GM10266 (cell line): ENCODE data around the gene PRCP.

Experiments used
- DNase-seq: peaks from one replicate; pipeline ENCODE4 v3.0.0; 2012; ENCODE audit errors: extremely low spot score
- CTCF ChIP-seq: IDR thresholded peaks from 2 replicates; pipeline ENCODE4 v1.5.1; 2012; ENCODE audit warnings: mild to moderate bottlenecking, low read depth; ENCODE audit not compliant: control insufficient read depth, insufficient read depth; ENCODE audit errors: missing control alignments

Gene PRCP

GRCh38 chr11:82830746-82831145 is 69.5 kb downstream of the PRCP start:
- DNase-seq, result no peak
- no peak for TF ChIP-seq CTCF

DNA sequence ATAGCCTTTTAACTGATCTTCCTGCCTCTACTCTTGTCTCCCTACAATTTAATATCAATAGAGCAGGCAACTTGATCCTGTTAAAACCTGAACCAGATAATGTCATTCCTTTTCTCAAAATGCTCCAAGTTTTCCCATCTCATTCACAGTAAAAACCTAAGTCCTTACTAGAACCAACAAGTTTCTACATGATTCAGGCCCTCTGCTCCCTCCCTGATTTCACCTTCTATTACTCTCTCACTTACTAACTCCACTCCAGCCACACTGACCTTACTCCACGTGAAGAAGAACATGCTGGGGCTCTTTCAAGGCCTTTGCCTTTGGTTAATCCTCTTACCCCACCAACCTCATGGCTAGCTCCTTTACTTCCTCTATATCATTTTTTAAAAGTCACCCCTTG is 71.1 kb downstream of the PRCP start:
- DNase-seq, result no peak
- TF ChIP-seq CTCF, result no peak

DNA sequence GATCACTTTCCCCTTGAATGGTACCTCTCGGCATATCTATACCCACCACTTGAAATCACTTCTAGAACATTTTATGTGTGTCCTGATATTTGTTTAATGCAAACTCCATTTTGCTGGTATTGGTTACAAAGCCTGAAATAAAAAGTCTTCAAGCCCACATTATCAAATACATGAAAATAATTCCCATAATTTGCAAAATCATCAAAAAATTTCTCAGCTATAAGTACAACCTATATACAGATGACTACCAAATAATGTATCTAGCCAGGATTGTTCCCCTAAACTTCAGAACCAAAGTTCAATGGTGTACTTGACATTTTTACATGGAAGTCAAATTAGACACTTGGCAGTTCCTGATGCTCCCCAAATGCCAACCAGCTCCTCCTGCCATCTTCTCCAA is 71.8 kb downstream of the PRCP start:
- no peak for DNase-seq
- TF ChIP-seq CTCF, result no peak

- no peak for TF ChIP-seq CTCF
- no peak for DNase-seq
These were observed 73.7 kb downstream of the PRCP start for GRCh38 chr11:82826526-82826925.

- no peak for TF ChIP-seq CTCF
- DNase-seq, result no peak
These were observed 76.3 kb downstream of the PRCP start for GRCh38 chr11:82823647-82824619.

DNA sequence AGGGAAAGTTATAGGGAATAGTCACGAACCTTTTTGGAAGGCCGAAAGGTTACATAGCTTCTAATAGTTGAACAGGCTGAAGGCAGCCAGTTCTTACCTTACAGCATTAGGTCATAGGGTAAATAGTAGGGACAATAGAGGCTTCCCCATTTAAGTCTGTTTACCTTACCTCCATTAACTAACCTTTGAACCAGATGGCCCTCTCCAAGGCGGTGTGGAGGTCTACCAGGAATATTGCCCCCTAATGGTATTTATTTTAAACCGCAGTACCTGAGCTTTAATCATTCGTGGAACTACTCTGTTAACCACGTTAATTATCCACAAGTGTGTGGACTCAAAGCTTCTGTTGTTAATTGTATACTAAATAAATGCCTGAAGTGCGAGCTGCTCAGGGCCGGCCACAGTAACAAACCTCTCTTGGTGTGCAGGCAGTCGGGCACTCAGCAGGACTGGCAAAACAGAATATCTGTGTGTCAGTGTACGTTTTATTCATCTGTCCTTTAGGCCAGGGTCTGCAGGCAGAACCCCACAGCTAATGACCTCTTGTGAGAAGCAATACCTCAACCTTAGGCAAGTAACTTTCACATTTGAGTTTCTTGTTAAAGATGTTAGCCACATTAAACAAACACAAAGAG is 81.7 kb downstream of the PRCP start:
- TF ChIP-seq CTCF, result no peak
- DNase-seq, result no peak

GRCh38 chr11:82815406-82815805 is 84.8 kb downstream of the PRCP start:
- no peak for DNase-seq
- no peak for TF ChIP-seq CTCF
